ENCODE results near the gene PMEL.
"Not testable (repeated sequence)": the region's sequence is repeated elsewhere in the genome, so short reads cannot be mapped to it uniquely, and the experiment has no call there.

PMEL gene

DNA sequence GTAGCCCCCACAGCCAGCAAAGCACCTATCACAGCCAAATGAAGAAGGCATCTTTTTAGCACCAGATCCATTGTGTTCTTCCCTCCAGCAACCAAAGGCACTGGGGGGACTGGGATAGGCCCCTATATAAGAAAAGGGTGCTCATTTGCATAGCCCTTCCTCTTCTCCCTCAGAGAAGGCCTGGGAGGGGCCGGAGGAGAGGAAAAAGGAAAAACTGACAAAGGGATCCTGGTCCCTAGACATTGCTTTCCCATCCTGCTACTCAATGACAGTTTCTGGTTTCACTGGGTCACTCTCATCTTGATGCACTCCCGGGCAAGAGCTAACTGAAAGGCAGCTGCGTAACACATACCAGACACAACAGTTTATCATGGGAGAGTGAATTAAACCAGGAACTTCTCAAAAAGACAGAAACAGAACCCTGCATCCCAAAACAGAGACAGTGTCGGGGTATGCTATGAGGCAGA lies at the start of gene PMEL:
TSS of gene PMEL (minus strand) at position 102 of the 467 bp plus-strand sequence. CDS start at position 71, 31 bp downstream.
- peak in 1 of 2 experiments; percentile 40 for DNase-seq

DNA sequence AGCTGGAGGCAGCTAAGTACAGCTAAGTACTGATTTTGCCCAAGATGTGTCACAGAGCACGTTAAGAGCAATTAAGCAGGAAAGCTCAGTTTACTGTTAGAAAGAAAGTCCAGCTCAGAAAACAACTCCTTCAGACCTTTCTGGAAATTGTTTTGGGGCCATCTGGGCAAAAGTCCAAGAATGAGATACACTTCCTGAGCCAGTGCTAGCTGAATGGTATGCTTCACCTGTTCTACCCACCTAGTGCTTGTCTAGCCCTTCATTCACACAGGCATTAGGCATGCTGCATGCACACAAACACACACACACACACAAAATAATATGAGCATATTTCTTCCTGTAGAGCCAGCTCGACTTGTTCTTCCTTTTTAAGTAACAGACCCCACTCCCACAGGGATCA lies 48.4 kb upstream of the PMEL start:
- no peak for DNase-seq

DNA sequence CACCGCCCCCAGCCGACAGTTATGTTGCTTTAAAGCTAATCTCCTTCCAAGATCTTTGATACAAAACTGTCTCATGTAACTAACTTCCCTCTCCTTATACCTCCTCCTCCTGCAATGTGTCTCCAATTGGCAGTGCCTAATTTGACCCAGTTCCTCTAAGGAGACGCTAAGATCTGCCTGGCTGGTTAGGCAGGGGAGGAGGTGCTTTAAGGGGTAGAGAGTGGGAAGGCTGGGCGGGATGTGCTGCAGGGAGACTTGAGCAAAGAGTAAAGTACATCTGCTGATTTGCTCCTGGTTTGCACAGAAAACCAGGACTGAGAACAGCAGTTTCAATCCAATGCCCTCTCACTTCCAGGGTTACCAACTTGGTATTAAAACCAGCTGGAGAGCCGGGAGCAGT lies 47.6 kb upstream of the PMEL start:
- no peak for DNase-seq

DNA sequence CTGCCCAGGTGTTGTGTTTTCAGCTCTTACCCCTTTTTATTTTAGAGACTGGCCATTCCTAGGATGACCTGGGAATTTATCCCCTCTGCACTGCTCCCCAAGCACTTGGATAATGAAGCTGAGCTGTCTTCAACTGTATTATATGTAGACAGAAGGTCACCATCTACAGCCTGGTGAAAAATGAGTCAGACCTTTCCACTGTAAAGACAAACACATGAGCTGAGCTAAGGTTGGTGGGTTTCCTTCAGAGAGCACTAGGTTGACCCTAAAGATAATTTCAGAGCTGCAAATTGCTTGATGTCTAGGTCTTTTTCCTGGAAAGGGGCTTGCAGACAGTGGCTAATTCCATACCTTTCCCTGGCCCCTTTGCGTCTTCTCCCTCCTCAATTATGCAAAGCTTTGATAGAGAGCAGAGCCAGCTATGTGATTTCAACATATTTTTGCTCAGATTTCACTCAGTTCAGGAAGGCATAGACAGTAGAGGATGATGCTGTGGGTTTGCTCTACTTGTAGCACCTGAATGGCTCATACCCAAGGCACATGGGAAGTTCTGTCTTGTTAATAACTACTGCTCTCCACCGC lies 45.8 kb upstream of the PMEL start:
- DNase-seq, result no peak

GRCh38 chr12:56010111-56010570 lies 44.3 kb upstream of the PMEL start:
- DNase-seq, result no peak

- peak in 1 of 2 experiments; percentile 83 for DNase-seq
Measured at GRCh38 chr12:56007564-56008559, 42.0 kb upstream of the PMEL start.

DNA sequence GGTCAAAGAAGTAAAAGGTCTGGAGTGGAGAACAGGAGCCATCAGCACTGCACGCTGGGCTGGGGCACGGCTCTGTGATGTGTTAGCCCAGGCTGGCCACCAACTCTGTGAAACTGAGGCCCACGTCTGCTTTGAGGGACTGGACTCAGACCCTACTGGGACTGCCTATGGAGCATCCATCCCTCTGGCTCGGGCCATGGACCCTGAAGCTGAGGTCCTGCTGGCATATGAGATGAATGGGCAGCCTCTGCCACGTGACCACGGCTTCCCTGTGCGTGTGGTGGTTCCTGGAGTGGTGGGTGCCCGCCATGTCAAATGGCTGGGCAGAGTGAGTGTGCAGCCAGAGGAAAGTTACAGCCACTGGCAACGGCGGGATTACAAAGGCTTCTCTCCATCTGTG lies 38.4 kb upstream of the PMEL start:
- DNase-seq, result no peak

GRCh38 chr12:56003376-56003775 lies 37.5 kb upstream of the PMEL start:
- DNase-seq, result not testable (repeated sequence)

DNA sequence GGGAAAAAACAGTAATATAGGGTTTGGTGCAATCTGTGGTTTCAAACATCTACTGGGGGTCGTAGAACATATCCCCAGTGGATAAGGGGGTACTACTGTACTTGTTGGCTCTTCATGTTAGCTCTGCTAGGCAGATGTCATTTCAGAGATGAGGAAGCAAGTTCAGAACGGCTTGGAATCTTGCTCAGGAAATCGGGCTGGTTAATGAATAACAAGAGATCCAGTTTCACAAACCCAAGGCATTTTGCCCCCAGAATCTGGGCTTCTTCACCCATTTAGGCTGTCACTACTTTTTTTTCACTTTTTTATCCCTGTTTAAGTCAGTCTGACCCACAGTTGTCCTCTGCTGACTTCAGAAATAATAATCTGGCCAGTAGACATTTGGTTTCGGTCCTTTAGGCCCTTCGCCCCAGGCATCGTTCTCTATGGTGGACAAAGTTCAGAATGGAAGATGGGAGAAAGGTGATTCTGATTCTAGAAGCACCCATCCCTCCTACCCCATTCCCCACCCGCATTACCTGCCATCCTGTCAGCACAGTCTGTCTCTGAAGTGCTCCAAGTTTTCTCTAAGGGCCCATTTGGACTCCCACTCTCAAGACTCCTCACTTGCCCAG lies 35.8 kb upstream of the PMEL start:
- no peak for DNase-seq

DNA sequence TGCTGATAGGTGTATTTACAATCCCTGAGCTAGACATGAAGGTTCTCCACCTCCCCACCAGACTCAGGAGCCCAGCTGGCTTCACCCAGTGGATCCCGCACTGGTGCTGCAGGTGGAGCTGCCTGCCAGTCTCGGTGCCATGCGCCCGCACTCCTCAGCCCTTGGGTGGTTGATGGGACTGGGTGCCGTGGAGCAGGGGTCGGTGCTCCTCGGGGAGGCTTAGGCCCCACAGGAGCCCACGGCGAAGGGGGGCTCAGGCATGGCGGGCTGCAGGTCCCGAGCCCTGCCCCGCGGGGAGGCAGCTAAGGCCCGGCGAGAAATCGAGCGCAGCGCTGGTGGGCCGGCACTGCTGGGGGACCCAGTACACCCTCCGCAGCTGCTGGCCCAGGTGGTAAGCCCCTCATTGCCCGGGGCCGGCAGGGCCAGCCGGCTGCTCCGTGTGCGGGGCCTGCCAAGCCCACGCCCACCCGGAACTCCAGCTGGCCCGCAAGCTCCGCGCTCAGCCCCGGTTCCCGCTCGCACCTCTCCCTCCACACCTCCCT lies 34.2 kb upstream of the PMEL start:
- not testable (repeated sequence) for DNase-seq

DNA sequence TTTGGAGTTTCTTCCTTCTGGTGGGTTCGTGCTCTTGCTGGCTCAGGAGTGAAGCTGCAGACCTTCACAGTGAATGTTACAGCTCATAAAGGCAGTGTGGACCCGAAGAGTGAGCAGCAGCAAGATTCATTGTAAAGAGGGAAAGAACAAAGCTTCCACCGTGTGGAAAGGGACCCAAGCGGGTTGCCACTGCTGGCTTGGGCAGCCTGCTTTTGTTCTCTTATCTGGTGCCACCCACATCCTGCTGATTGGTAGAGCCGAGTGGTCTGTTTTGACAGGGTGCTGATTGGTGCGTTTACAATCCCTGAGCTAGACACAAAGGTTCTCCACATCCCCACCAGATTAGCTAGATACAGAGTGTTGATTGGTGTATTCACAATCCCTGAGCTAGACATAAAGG lies 33.7 kb upstream of the PMEL start:
- DNase-seq, result not testable (repeated sequence)

DNA sequence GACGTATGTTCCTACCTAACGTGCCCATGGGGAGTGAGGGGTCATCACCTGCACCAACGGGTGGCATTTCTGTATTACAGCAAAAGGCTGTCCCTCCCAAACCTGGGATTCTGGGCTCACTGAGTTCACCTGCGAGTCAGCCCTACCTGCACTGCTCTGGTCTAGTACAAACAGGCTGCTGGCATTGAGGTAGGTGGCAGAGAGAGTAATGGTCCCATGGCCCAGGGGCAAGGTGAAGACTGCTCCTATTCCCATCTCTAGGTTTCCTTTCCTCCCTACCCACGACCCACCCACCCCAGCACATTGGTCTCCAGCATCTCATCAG lies 31.7 kb upstream of the PMEL start:
- peak in 1 of 2 experiments; percentile 54 for DNase-seq

GRCh38 chr12:55996715-55997534 lies 31.1 kb upstream of the PMEL start, which contains the start of gene SUOX:
Gene SUOX (plus strand): TSS chr12:55997276. CDS start chr12:56002222, 4,946 bp downstream.
- DNase-seq, result peak; percentile 79 to 94

DNA sequence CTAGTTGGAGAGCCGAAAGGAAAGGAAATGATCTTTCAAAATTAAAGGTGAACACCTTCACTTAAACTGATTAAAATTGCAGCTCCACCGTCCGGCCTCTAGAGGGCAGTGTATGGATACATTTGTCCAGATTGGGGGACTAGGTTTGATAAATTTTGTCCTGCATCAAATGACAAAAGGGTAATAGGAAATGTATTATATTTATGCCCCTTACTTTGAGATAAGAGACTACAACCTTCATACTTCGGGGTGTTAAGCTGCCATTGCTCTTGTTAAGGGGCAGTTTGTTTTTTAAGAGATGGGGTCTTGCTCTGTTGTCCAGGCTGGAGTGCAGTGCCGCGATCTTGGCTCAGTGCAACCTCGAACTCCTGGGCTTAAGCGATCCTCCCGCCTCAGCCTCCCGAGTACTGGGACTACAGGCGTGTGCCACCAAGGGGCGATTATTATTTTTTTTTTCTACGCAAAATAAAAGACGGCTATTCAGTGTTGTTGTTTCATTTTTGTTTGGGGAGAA lies 30.4 kb upstream of the PMEL start:
- DNase-seq, result peak; percentile 22 to 71

DNA sequence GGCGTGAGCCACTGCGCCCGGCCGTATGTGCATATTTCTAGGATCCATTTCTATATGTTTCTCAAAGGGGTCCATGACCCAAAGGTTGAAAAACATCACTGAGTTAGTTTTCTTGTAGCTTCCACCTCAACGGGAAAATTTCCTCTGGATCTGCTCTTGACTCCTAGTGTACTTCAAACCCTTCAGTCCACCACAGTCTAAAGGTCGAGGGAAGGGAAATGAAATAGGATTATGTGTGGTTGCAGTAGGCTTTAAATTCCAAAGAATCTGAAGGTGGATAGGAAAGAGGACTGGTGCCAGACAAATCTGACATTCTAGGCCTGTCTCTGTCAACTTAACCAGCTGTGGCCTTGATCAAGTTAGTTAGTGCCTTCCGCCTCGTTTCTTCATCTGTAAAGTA lies 29.5 kb upstream of the PMEL start:
- DNase-seq, result no peak

DNA sequence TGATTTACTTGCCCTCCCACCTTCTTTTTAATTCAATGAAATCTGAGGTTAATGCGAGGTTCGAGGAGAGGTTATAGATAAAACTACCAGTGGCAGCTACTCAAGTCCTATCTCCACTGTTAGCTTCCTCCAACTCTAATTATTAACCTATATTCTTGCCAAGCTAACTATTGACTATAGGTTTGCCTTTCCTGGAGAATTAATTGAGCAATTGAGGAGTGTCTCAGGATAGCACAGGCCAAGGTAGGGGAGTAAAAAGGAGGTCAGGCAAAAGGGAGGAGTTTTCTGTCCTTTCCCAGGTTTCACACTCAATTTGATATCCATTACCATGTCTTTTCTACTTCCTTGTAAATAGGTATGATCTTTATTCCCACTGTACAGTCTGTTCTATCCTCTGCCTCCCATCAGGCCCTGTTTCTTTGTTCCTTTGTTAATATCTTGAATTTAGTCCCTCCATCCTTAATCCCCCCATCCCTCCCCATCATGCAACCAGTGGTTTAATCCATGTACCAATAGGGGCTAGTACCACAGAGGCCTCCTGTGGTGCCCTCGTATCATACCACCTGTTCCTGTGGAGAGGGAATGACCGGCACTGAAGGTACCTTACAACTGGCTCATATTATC lies 27.5 kb upstream of the PMEL start:
- no peak for DNase-seq

- no peak for DNase-seq
Measured at GRCh38 chr12:55991110-55991509, 25.3 kb upstream of the PMEL start.

GRCh38 chr12:55985976-55986375 lies 20.1 kb upstream of the PMEL start:
- DNase-seq, result not testable (repeated sequence)

DNA sequence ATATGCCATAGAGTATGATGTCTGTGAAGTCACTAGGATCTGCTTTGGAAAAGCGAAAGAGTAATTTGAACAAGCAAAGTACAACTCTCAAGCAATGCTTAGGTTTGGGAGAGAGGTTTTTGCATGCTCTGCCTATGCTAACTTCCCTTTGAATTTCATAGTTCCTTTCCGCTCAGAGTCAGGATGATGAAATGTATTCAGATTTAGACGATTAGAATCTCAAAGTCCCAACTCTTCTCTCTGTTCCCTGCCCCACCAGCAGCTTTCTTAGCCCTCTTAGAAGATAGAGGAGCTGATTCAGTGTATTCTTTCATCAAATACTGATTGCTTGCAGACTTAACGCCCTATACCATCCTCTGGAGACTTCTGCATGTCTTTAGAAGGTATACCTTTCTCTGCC lies 19.5 kb upstream of the PMEL start:
- no peak for DNase-seq

GRCh38 chr12:55984861-55985260 lies 19.0 kb upstream of the PMEL start:
- no peak for DNase-seq

- DNase-seq, result no peak
Measured at GRCh38 chr12:55983232-55983842, 17.5 kb upstream of the PMEL start.

All from NCI-H526 (cell line).